NCI-H748 (cell line): ENCODE data around the gene CYP27C1.
A peak's percentile ranks its signal among the peaks of the same experiment; 100 is the strongest.
"Not testable (repeated sequence)": the region's sequence is repeated elsewhere in the genome, so short reads cannot be mapped to it uniquely, and the experiment has no call there.

Experiments
- DNase-seq: peaks from one replicate; lab custom pipeline; 2025; ENCODE audit not compliant: unreplicated experiment; lab: John Stamatoyannopoulos, UW

Gene CYP27C1

DNA sequence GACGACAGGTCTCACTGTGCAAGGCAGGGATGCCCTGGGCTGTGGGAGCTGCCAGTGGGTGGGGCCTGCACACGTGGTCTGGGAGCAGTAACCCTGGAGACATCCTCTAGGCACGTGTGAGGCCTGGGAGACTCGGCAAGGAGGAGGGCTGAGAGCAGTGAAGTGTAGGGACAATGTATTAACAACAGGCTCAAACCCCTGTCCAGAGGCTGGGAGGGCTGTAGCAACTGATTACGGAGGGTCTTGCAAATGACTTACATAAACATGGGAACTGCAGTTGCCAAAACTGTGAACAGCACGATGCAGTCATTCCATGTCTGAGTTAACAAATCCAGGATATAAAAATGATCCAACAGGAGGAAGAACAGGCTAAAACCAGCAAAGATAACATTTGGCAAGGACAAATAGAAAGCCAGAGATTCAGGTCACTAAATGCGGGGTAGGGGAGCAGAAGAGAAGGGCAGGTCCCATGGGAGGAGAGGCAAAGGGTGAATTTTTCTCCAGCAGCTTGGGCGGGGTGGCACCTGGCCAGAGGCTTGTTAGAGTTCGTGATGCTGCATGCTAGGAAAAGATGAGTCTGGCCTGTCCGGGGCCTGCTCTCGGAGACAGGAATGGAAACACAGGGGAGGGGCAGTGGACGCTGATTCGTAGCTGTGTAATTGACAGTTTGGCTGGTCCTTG lies 44.9 kb downstream of the CYP27C1 start:
- DNase-seq: no peak

GRCh38 chr2:127174640-127175039 lies 45.5 kb downstream of the CYP27C1 start:
- DNase-seq: no peak

GRCh38 chr2:127174136-127174535 lies 46.0 kb downstream of the CYP27C1 start:
- no peak for DNase-seq

- no peak for DNase-seq
Observed at GRCh38 chr2:127173057-127173456, 47.0 kb downstream of the CYP27C1 start.

DNA sequence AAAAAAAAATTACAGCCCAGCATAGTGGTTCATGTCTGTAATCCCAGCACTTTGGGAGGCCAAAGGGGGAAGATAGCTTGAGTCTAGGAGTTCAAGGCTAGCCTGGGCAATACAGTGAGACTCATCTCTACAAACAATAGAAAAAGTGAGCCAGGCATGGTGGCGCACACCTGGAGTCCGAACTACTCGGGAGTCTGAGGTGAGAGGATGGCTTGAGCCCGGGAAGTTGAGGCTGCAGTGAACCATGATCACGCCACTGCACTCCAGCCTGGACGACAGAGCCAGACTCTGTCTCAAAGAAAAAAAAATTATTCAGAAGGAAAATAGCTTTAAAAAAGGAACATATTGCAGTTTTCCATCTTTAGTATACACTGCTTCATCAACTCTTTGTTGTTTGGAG lies 47.8 kb downstream of the CYP27C1 start:
- DNase-seq: no peak

DNA sequence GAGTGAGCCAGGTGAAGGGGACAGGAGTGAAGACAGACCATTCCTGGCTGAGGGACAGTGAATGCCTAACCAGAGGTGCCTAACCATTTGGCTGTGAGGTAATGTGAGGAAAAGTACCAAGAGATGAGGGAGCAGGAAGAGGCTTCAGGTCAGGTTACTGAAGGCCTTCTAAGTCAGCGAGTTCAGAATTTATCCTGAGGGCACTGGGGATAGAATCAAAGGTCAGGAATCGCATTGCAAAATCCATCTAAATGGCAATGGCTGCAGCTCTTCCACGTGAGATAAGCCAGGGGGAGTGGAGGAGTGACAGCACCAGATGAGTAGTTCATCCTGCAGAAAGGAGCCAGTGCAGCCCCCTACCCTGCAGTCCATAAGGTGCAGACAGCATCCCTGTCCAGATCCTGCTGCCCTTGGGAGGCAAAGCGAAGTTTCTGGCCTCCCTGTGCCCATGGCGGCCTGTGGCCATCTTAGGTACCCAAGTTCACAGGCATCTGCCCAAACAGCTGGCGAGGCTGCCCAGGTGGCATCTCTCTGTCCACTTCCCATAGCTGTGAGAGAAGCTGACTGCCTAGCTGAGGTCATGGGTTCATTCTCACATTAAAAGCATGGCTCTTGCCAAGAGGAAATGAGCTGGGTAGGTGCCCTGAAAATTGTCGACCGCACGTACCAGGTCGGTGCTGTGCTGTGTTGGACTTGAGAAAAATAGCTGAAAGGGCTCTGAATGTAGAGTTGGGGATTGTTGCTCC lies 49.5 kb downstream of the CYP27C1 start:
- DNase-seq: no peak

GRCh38 chr2:127170021-127170420 lies 50.1 kb downstream of the CYP27C1 start:
- DNase-seq: no peak

DNA sequence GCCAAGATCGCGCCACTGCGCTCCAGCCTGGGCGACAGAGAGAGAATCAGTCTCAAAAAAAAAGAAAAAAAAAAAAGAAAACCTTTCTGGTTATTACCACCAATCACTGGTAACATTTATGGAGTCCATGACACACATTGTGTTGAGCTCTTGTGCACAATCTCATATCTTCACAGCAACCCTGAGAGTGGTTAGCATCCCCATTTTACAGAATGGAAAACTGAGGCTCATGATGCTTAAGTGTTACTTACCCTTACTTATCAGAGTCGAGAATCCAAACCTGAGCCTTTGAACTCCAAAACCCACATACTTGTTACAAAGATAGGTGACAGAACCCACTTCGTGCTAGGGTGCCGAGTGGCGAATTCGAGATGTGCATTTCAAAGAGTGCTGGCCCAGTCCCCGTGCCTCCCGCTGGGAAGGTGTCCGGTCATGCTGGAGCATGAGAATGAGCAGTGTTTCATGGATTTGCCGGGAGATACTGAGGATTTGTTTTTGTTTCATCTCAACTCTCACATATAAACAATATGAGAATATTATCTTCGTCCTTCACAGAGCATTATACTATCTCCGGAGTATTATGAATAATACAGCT lies 50.9 kb downstream of the CYP27C1 start:
- no peak for DNase-seq

- DNase-seq: peak; percentile 21
Observed at GRCh38 chr2:127166231-127166860, 53.8 kb downstream of the CYP27C1 start.

- DNase-seq: peak; percentile 11
Observed at GRCh38 chr2:127165539-127165935, 54.6 kb downstream of the CYP27C1 start.

DNA sequence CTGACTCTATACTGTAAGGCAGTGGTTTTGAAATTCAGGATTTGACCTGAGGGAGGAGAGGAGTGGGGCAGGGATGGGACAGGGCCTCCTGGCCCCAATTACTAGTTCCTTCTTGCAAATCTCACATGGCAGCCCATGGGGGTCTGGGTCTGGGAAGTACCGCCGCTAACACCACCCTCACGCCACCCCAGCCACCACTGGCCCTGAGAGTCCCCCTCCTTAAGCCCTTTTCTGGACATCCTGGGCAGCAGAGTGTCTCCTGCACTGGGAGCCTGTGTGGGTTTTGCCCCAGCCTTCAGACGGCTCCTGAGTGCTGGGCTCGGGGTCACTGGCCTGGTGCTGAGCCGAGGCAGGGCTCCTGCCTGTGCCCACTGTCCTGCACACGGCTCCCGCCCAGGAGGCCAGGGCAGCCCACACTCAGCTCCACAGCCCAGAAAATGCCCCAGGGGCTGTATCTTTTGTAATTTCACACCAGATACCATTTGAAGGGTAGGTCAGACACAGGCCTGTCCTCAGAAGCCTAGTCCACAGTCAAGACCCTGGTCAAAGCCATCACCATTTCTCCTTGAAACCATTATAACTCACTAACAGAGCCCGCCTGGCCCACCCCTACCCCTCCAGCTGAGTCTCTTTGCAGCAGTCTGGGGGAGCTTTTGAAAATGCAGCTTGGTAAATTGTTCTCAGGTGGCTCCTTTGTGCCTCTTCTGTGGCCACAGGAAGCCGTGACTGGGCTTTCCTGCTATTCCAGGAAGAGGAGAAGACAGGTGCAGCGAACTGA lies 55.1 kb downstream of the CYP27C1 start:
- DNase-seq: peak; percentile 10

GRCh38 chr2:127163921-127164320 lies 56.2 kb downstream of the CYP27C1 start:
- DNase-seq: no peak

- DNase-seq: not testable (repeated sequence)
Observed at GRCh38 chr2:127163090-127163406, 57.1 kb downstream of the CYP27C1 start.

- DNase-seq: no peak
Observed at GRCh38 chr2:127162261-127163089, 57.6 kb downstream of the CYP27C1 start.

DNA sequence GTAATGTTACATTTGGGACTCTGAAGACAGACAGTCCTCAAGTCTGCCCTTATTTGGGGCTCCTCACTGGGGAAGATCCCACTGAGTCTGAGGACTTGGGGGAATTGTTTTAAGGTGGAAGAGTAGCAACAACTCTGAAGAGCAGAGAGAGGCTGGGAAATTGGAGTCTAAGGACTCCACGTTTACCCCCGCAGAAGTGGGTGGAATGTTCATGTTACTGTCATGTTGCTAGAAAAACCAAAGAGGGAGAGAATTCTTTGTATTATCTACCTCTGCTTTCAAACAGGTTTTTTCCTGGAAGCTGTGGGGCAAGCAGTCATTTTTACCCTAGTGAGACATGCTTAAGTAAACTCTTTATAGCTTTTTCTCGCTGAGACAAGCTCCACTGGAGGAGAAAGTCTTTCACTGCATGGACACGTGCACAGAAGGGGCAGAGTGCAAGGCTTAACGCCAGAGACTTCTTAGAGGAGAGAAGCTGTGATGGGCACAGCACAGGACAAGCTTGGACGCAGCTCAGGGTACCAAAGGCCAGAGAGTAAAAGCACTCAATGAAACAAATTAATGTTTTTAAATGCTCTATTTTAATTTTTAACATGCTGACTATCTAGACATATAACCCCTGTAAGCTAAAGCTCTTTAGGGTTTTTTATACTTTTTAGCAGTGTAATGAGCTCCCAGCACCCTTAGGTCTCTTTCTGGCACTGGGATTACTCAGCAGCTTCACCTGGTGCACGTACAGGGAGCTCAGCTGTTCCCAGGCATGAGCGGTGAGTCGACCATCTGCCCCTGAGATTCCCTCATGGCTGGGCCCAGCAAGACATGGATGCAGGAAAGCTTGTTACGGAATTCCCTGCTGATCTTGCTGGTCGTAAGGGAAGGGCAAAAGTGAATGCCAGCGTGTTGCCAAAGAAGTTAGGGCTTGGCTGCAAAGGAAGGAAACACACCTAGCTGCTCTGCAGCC lies 58.6 kb downstream of the CYP27C1 start:
- DNase-seq: no peak

GRCh38 chr2:127160676-127161075 lies 59.4 kb downstream of the CYP27C1 start:
- no peak for DNase-seq

GRCh38 chr2:127159543-127159942 lies 60.6 kb downstream of the CYP27C1 start:
- DNase-seq: no peak

DNA sequence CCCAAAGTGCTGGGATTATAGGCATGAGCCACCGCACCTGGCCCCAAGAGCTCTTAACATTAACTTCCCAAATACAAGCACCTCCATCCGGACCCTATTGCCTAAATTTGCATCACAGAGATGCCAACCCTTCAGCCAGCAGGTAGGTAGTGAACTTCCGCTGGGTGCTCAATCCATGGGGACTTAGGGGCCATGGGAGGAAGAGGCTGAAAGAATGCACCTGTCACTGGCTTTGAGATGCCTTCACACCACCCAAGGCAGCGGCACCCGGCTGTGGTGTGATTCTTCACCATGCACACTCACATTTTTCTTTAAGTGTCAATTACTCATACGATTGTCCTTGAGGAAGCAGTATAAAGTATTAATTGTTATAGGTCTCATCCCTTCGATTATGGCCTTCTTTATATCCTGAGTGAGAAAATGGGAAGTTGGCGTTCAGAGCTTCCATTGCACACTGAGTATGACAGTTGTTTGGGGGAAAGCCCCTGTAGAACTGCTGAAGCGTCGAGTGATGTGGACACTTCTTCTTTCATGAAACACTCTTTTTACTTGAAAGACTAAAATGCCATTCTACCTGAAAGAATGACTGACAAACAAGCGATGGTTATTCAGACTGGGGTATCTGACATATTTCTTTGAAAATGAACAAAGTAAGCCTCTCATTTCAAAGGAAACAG lies 61.3 kb downstream of the CYP27C1 start:
- no peak for DNase-seq
